HG03064 (cell line): ENCODE results near the gene YWHAG.
"Not testable (repeated sequence)": the region's sequence is repeated elsewhere in the genome, so short reads cannot be mapped to it uniquely, and the experiment has no call there.

Experiments used
- ATAC-seq: cut with Tn5 transposase; IDR thresholded peaks from one replicate; pipeline ENCODE4 v1.9.1; 2021; ENCODE audit warnings: low read depth; ENCODE audit not compliant: unreplicated experiment

YWHAG gene

DNA sequence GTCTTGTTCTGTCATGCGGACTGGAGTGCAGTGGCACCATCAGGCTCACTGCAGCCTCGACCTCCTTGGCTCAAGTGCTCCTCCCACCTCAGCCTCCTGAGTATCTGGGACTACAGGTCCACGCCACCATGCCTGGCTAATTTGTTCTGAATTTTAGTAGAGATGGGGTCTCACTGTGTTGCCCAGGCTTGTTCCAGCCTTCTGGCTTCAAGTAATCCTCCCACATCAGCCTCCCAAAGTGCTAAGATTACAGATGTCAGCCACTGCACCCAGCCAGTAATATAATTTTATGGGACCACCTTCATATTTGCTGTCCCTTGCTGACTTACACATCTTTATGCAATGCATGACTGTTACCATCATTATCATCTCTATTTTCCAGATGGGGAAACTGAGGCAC, 57.8 kb downstream of the YWHAG start:
- no peak for ATAC-seq

DNA sequence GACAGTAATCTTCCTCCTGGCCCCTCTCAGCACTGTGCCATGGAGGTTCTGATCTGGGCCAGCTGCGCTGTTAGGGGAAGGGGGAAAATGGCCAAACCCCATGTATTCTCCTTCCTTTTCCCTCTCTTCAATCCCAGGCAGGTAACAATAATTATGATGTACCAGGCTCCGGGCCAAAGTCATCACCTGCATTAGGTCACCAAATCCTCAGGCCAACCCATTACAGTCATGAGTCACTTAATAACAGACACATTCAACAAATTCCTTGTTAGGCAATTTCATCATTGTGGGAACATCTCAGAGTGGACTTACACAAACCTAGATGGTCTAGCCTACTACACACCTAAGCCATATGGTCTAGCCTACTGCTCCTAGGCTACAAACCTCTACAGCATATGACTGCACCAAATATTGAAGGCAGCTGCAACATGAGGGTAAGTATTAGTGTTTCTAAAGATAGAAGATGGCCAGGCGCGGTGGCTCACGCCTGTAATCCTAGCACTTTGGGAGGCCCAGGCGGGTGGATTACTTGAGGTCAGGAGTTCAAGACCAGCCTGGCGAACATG, 58.5 kb downstream of the YWHAG start:
- ATAC-seq, result no peak

DNA sequence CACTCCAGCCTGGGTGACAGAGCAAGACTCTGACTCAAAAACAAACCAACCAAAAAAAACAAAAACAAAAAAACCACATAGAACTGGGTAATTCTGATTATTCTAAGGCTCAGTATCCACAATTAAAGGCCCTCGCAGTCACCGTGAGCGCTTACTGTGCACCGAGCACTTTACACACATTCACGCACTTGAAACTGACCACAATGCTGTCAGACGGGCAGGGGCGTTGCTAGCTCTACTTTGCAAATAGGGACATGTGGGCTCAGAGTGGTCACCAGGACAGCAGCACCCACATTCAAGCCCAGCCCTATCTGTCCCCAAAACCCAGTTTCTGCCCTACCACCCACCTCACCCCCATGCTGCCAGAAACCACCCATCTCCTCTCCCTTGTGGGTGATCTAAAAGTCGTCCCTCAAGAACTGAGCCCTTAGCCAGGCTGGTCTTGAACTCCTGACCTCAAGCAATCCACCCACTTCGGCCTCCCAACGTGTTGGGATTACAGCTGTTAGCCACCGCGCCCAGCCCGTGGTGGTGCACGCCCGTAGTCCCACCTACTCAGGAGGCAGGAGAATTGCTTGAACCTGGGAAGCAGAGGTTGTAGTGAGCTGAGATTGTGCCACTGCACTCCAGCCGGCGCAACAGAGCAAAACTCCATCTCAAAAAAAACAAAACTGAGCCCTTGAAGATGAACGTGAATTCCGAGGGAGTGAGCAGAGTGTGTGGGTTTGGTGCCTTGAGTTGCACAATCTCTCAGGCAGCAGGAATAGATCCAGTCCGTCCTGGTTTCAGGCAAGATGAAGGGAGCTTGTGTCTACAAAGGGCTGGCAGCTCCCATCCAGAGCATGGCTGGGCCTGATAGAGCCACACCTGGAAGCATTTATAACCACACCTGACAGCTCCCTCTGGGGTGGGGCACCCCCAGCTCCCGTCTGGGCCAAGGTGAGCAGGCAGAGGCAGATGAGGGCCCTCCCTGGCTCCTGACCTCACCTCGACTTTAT, 61.7 kb downstream of the YWHAG start:
- no peak for ATAC-seq

GRCh38 chr7:76294344-76295024, 64.3 kb downstream of the YWHAG start:
- no peak for ATAC-seq

DNA sequence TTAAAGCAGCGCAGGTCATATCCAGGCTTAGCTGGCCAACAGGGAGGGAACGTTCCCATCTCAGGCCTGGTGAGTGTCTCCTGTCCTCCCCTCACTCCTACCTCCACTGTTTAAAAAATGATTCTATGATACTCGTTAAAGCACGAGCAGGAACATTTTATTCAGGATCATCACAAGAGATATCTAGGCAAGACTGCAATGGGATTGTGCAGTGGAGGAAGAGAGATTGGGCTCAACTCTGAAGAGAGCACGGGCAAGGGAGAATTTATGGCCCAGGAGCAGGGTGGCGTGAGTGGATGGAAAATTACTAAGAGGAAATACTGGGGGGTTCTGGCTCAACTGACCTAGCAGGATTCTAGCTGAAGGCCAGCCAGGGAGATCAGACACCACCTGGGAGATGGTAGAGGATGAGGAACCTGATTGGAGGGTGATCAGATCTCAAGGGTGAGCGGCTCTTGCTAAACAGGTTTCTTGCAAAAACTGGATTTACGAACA, 65.3 kb downstream of the YWHAG start:
- ATAC-seq, result no peak

GRCh38 chr7:76292911-76293310, 65.9 kb downstream of the YWHAG start:
- not testable (repeated sequence) for ATAC-seq

DNA sequence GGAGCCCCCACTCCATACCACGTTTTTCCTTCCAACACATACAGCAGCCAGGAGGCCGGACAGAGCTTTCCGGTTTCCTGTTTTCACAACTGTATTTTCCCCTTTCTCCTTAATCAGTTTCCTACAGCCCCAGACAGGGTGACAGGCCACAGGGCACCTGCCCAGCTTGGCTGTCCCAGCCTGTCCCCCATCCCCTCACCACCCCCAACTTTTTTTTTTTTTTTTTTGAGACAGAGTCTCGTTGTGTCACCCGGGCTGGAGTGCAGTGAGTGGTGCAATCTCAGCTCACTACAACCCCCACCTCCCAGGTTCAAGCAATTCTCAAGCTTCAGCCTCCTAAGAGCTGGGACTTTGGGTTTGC, 66.6 kb downstream of the YWHAG start:
- ATAC-seq, result no peak

GRCh38 chr7:76291351-76292212, 67.2 kb downstream of the YWHAG start:
- no peak for ATAC-seq

- not testable (repeated sequence) for ATAC-seq
These were observed 67.9 kb downstream of the YWHAG start for GRCh38 chr7:76290847-76291350.

- ATAC-seq, result no peak
These were observed 71.9 kb downstream of the YWHAG start for GRCh38 chr7:76286842-76287403.

- ATAC-seq, result no peak
These were observed 73.0 kb downstream of the YWHAG start for GRCh38 chr7:76285604-76286374.

- no peak for ATAC-seq
These were observed 75.3 kb downstream of the YWHAG start for GRCh38 chr7:76283254-76284159.

DNA sequence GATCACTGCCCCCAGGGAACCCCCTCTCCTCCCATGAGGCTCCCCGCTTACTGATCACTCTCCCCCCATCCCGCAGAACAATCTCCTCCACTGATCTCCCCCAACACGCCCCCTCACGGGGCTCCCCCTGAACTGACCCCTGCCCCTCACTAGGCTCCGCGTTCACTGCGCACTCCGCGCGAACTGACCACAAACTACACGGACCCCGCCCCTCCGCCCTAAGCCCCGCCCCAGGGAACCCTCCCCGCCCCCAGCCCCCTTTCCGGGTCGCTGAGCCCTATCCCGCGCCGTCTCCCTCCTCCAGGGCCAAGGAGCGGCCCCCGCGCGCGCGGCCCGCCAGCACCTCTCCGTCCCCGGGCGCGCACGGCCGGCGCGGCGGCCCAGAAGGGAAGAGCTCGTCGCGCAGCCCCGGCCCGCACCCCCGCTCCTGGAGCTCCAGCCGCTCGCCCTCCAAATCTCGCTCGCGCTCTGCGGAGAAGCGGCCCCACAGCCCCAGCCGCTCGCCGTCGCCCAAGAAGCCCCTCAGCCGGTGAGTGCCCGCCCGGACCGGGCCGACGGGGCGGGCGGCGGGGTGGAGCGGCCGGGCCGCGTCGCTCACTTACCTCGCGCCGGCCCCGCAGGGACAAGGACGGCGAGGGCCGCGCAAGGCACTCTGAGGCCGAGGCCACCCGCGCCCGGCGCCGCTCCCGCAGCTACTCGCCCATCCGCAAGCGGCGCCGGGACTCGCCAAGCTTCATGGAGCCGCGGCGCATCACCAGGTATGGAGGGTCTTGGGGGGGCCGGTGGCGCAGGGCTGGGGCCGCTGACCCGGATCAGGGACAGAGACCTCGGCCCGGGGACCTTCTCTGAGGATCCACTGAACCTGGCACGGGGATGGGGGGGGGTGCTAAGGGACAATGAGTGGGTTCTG, 76.2 kb downstream of the YWHAG start:
- no peak for ATAC-seq

- no peak for ATAC-seq
These were observed 77.0 kb downstream of the YWHAG start for GRCh38 chr7:76281706-76282343.

DNA sequence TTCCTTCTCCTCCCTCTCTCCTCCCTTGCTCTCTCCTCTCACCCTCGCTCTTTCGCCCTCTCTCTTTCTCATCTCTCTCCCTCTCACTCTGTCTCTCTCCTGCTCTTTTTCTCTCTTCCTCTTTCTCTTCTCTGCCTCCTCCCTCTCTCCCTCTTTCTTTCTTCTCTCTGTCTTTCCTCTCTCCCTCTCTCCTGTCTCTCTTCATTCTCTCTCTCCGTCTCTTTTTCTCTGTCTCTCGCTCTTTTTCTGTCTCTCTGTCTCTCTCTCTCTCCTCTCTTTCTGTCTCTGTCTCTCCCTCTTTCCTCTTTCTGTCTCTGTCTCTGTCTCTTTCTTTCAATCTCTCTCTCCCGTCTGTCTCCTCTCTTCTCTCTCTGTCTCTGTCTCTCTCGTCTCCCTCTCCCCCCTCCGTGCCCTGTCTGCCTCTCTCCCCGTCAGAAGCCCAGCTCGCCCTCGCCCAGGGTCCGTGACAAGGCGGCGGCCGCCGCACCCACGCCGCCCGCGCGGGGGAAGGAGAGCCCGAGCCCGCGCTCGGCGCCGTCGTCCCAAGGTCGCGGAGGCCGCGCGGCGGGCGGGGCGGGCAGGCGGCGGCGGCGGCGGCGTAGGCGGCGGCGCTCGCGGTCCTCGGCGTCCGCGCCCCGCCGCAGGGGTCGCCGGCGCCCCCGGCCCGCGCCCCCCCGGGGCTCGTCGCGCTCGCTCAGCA, 77.6 kb downstream of the YWHAG start:
- ATAC-seq, result no peak

- ATAC-seq, result no peak
These were observed 78.4 kb downstream of the YWHAG start for GRCh38 chr7:76280408-76280807.
